Lower leg skin (tissue), 4 donors: Measurements from ENCODE around the gene PPP6R3. TPM values are rescaled to one million over a fixed set of nuclear protein-coding genes. Genes with fewer than 3 reads are reported as not detected.

Source experiments
- DNase-seq, 2 donors: peaks; one replicate each; pipeline ENCODE4 v3.0.0-alpha.2; 2019; ENCODE audit warnings: low spot score in 2 of 2
- H3K4me3 ChIP-seq: fragments of 200-600 bp; sonication (generic); 2 replicates; pipeline ENCODE4 v1.5.1; 2017; ENCODE audit warnings: mild to moderate bottlenecking, low read depth; ENCODE audit not compliant: poor library complexity, severe bottlenecking
- POLR2A ChIP-seq, 2 donors: fragments of 450-650 bp; IDR thresholded peaks; one replicate each; pipeline ENCODE4 v1.6.1; 2016 to 2017; ENCODE audit warnings: antibody characterized with exemption in 2 of 2, mild to moderate bottlenecking in 1 of 2, moderate library complexity in 1 of 2
- WGBS, 2 donors: methylation state at CpG; one replicate each; pipeline ENCODE4 v1.1.5; 2018; 5-methylcytosine and 5-hydroxymethylcytosine counted together
- intact Hi-C: fragments of 100-400 bp; cut with DNase I; formaldehyde crosslinking; loops from one replicate; pipeline ENCODE4 v1.15.0; 2023; ENCODE audit warnings: low total_unique reads
- total RNA-seq, 4 donors: library from RNA; depleted of rRNA; stranded (reverse); fragments of >200 nt; gene quantifications; one replicate each; pipeline ENCODE4 v1.1.0, GENCODE V29; 2016
- TF ChIP-seq, protein P1 (sequence below), 3 donors: fragments of 450-650 bp; IDR thresholded peaks; one replicate each; pipeline ENCODE4 v1.5.1; 2016; ENCODE audit warnings: antibody characterized with exemption in 3 of 3, mild to moderate bottlenecking in 3 of 3, moderate library complexity in 2 of 3

PPP6R3 gene
- total RNA-seq, 4 donors from 2014 or later: 74.2 to 119 (median 88.6) TPM

DNA sequence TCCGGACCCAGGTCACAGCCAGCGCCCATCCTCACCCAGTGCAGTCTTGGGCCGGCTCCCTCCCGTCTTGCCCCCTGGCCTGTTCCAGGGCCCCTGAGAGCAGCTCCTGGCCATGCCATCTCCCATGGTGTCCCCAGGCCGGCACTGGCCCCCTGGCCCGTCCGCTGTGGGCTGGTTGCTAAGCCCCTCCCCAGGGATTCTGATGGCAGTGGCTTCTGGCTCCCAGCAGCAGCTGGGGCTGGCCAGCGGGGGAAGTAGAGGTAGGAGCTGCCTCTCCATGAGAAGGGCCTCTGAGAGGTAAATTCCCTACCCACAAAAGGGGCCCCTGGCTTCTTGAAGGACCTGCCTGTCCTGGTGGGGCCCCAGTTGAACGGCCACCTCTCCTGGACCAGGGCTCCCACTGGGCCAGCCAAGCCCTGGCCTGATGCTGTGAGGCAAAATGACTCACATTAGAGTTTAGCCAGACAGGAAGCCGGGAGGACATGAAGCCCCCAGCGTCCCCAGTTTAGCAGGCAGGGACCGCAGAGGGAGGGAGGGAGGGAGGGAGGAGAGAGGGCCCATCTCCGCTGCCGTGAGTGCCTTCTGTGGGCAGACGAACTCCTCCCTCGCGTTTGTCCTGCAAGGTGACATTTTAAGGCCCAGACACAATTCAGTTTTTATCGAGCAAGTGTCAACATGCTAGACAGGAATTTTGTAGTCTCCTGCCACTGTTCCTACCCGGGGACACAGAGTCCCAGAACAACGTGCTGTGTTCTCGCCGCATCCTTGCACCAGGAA, 190.8 kb downstream of the PPP6R3 start:
- no peak for DNase-seq
- TF ChIP-seq POLR2A (IDR thresholded peaks at IDR 0.05): no peak
- TF ChIP-seq, protein P1, sequence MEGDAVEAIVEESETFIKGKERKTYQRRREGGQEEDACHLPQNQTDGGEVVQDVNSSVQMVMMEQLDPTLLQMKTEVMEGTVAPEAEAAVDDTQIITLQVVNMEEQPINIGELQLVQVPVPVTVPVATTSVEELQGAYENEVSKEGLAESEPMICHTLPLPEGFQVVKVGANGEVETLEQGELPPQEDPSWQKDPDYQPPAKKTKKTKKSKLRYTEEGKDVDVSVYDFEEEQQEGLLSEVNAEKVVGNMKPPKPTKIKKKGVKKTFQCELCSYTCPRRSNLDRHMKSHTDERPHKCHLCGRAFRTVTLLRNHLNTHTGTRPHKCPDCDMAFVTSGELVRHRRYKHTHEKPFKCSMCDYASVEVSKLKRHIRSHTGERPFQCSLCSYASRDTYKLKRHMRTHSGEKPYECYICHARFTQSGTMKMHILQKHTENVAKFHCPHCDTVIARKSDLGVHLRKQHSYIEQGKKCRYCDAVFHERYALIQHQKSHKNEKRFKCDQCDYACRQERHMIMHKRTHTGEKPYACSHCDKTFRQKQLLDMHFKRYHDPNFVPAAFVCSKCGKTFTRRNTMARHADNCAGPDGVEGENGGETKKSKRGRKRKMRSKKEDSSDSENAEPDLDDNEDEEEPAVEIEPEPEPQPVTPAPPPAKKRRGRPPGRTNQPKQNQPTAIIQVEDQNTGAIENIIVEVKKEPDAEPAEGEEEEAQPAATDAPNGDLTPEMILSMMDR (IDR thresholded peaks at IDR 0.05): no peak
- intact Hi-C loops: no loop called here
- WGBS, 2 donors: 33 to 53% methylated on average over 17 to 22 of the region's 22 CpGs
- H3K4me3 ChIP-seq: no peak overlapping the region

DNA sequence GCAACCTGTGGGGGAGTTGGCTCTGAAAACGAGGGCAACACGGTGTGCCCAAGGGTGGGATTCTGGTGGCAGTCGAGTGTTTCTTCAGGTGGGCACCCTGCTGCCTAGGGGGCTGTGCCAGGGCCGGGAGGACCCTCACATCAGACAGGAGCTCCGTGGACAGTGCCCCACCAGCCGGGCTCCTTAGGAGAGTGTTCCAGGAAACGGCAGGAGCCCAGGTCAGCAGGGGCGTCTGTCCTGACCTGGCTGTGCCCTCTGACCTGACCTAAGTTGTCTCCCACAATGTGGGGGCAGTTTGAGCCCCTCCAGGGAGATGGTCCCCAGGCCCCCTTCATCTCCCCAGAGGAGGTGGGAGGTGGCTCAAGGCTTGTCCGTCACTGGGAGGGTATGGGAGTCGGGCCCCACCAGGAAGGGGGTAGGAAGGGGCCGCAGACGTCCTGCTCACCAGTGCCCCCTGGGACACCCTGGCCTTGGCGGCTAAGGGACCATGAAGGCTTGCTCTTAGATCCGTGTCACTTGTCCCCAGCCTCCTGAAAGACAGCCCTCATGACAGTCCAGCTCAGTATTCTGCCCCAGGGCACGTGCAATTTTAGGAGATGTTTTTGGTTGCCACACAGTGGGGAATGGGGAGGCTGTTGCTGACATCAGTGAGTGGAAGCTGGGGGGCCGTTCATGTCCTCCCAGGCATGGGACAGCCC, 191.6 kb downstream of the PPP6R3 start:
- no peak for DNase-seq
- H3K4me3 ChIP-seq: no peak overlapping the region
- intact Hi-C loops: no loop called here
- 47 to 62% methylated on average over 9 to 16 of the region's 16 CpGs for WGBS, 2 donors
- TF ChIP-seq, protein P1 (IDR thresholded peaks at IDR 0.05): no peak
- TF ChIP-seq POLR2A (IDR thresholded peaks at IDR 0.05): no peak

DNA sequence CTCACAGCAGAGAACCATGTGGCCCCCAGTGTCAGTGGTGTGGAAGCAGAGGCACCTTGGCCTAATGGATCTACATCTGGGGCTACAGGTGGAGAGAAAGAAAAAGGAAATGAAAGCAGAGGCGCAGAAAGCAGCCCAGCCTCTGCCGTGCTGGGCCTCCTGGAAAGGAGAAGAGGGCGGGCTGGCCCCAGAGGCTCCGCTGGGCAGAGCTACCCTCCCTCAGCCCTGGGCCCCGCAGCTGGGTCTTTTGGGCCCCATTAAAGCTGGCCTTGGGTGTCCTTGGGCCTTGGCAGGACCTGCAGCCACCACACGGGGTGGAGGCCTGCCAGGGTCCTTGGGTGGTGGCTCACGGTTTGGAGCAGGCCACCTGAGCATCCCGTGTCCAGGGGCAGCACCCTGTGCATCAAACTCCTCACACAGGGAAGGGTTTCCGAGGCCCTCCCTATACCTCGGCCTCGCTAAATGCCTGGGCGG, 192.2 kb downstream of the PPP6R3 start:
- 81 to 88% methylated on average over 10 to 11 of the region's 12 CpGs for WGBS, 2 donors
- TF ChIP-seq, protein P1 (IDR thresholded peaks at IDR 0.05): no peak
- TF ChIP-seq POLR2A (IDR thresholded peaks at IDR 0.05): no peak
- DNase-seq: no peak
- no peak overlapping the region for H3K4me3 ChIP-seq
- intact Hi-C loops: no loop called here

DNA sequence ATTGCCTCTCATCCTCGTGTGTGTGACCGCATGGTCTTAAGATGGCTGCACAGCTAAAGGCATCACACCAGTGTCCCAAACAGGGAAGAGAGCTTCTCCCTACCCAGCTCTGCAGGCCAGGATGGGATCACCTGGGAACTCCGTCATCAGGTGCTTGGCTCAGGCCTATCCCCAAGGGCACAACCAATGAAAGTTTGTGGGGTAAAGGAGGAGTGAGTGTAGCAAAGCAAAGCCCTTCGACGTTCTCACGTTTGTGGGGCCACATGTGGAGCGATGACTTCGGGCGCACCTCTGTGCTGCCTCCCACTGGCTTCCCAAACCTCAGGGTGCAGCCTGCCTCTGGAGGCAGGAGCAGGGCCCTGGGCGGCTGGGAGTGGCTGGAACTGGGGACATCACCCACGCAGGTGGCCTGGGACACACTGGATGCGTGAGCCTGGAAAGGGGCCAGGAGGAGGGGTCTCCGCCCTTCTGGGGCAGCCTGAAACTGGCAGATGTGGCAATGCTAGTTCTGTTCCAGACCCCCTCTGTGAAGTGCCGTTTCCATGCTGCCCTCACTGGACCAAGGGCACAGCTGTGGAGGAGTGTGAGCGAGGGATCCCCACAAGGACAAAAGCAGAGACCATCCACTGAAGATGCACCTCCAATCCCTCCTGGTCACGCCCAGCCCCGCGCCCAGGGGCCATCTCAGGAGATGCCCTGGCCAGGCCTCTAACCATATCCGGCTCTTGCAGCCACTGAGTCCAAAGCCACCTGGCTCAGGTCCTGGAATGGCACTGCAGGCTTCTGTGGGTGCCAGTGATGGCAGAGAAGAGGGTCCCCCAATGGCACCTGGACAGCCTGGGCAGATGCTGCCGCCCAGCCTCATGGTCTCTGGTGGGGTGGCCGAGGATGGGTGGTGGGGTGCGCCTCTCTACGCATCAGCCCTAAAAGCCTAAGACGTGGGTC, 193.2 kb downstream of the PPP6R3 start:
- no peak for TF ChIP-seq POLR2A (IDR thresholded peaks at IDR 0.05)
- TF ChIP-seq, protein P1 (IDR thresholded peaks at IDR 0.05): no peak
- no peak overlapping the region for H3K4me3 ChIP-seq
- WGBS, 2 donors: 72 to 91% methylated on average over 23 to 24 of the region's 24 CpGs
- intact Hi-C loops: no loop called here
- DNase-seq: no peak

DNA sequence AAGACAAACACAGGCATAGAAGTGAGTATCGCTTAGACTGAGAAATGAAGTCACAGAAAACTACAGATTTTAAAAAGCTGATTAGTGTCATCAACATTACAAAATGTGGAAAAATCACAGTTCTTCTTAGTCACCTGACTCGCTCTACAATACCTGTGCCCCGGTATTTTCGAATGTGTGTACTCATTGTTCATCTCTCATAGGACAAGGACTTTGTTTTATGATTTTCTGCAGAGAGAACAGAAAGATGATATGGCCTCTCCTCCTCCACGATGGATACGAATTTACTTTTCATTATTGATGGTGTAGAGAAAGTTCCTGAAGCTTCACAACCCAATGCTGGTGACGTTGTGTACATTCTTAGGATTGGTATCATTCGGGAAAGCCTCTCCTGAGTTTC, 194.4 kb downstream of the PPP6R3 start:
- no peak overlapping the region for H3K4me3 ChIP-seq
- WGBS, 2 donors: 93 to 95% methylated on average over 8 of the region's 8 CpGs
- DNase-seq: no peak
- intact Hi-C loops: no loop called here
- TF ChIP-seq, protein P1 (IDR thresholded peaks at IDR 0.05): no peak
- no peak for TF ChIP-seq POLR2A (IDR thresholded peaks at IDR 0.05)
